ENCODE measurements around the gene RAB11FIP4. TPM values are rescaled to one million over a fixed set of nuclear protein-coding genes. Genes with fewer than 3 reads are reported as not detected.

Gene RAB11FIP4
- total and polyA plus RNA-seq, 2 of the 8 experiments (the other 6 are each of a cell fraction or from before 2014, with no cell fraction given), result 21.7 to 53.2 TPM

- FAIRE-seq (no peak), DNase-seq (ENCODE audit: low read depth in 1 of 2, low spot score in 2 of 2) (no peak)
- Histone ChIP-seq H3K23me2 (ENCODE audit: low read depth, low read length) (no peaks in the 10 kb centered on the region), H4K20me1 (replicated peaks in 1 of 2; ENCODE audit: control insufficient read depth in 1 of 2, insufficient read depth in 2 of 2, low read length in 2 of 2) (no peaks in the 10 kb centered on the region), H3K79me2 (ENCODE audit: control insufficient read depth in 1 of 2, insufficient read depth in 2 of 2, low read length in 2 of 2) (no peaks in the 10 kb centered on the region), H4K5ac (ENCODE audit: insufficient read length, low read depth, low read length) (no peak overlapping the region), H3K4me2 (ENCODE audit: insufficient read depth in 1 of 2, low read depth in 2 of 2, low read length in 2 of 2) (no peak overlapping the region), H3K4me1 (replicated peaks in 1 of 4; ENCODE audit: control insufficient read depth in 3 of 4, insufficient read depth in 4 of 4, low read length in 3 of 4) (peaks cover 9 to 28% (median 15%) of the 10 kb centered on the region in 4 experiments), H3K14ac (ENCODE audit: insufficient read length) (no peak overlapping the region), H3K4me3 (ENCODE audit: extremely low read depth in 1 of 4, insufficient read depth in 2 of 4, low read depth in 3 of 4, low read length in 4 of 4) (no peak overlapping the region), H2BK5ac (ENCODE audit: low read depth, low read length) (no peak overlapping the region), H3K79me1 (ENCODE audit: low read depth, low read length) (no peaks in the 10 kb centered on the region), H2BK20ac (ENCODE audit: low read length) (no peak overlapping the region), H3K56ac (replicated peaks; ENCODE audit: insufficient read length, low read depth, low read length) (no peak overlapping the region), H4K8ac (ENCODE audit: extremely low read depth, insufficient read depth, low read length) (no peak overlapping the region), H3K23ac (ENCODE audit: insufficient read length) (no peak overlapping the region), H2BK120ac (replicated peaks; ENCODE audit: low read depth, low read length) (no peak overlapping the region), H3K18ac (ENCODE audit: extremely low read depth, low read length) (no peak overlapping the region), H3K36me3 (ENCODE audit: control insufficient read depth in 2 of 4, insufficient read depth in 4 of 4, low read length in 3 of 4) (no peaks in the 10 kb centered on the region), H3K27ac (ENCODE audit: low read depth, low read length) (no peak overlapping the region), H4K91ac (replicated peaks; ENCODE audit: insufficient read length, low read length) (peak overlapping the region; percentile 62), H3K27me3 (replicated peaks in 1 of 4; ENCODE audit: control insufficient read depth in 3 of 4, extremely low read depth in 1 of 4, insufficient read depth in 3 of 4, low read length in 3 of 4) (no peaks in the 10 kb centered on the region), H3K4ac (replicated peaks; ENCODE audit: insufficient read length, low read depth, low read length) (peak overlapping the region; percentile 44), H2BK12ac (ENCODE audit: low read depth, low read length) (no peak overlapping the region), H3K9ac (replicated peaks in 1 of 4; ENCODE audit: extremely low read depth in 1 of 4, low read depth in 3 of 4, low read length in 3 of 4) (no peak overlapping the region), H3K9me3 (ENCODE audit: insufficient read depth in 2 of 2, low read depth in 1 of 2, low read length in 1 of 2) (no peaks in the 10 kb centered on the region), H2BK15ac (ENCODE audit: low read length) (no peak overlapping the region), H2AK5ac (ENCODE audit: low read depth, low read length) (no peak overlapping the region), H2AFZ (ENCODE audit: low read length) (no peak overlapping the region)
- ChIA-PET POLR2A (ENCODE audit: partially characterized antibody) (interaction anchor here (1.0 to 1.4 kb wide), 2 partner anchors 8 to 26 kb away, joined by 3 to 4 read pairs; no protein-coding TSS in a partner anchor), CTCF (ENCODE audit: partially characterized antibody) (interaction anchor here (0.6 to 3.4 kb wide), 8 partner anchors 9 to 59 kb away, joined by 3 to 19 read pairs (median 4); no protein-coding TSS in a partner anchor)
- WGBS, 2 experiments (ENCODE audit: extremely low coverage in 1 of 2, insufficient coverage in 1 of 2, insufficient read length in 1 of 2, insufficient replicate concordance in 2 of 2, low coverage in 1 of 2, low lambda C conversion rate in 2 of 2, missing lambda C conversion rate in 1 of 2), result 94% methylated on average over 11 of the region's 12 CpGs; no CpG with 5 or more reads in 1 of the 2 experiments
- TF ChIP-seq RFX5 (IDR thresholded peaks at IDR 0.05; ENCODE audit: borderline replicate concordance, low read depth, low read length) (no peak), KDM1A (IDR thresholded peaks at IDR 0.05; ENCODE audit: borderline replicate concordance, low read length) (no peak), SRF (IDR thresholded peaks at IDR 0.05; ENCODE audit: low read depth, low read length) (no peak), TBP (IDR thresholded peaks at IDR 0.05; ENCODE audit: low read depth, low read length) (no peak), ASH2L (IDR thresholded peaks at IDR 0.05; ENCODE audit: low read length) (no peak), CBX5 (IDR thresholded peaks at IDR 0.05; ENCODE audit: low read depth, low read length) (no peak), CHD2 (IDR thresholded peaks at IDR 0.05; ENCODE audit: low read length) (no peak), NANOG (IDR thresholded peaks at IDR 0.05; ENCODE audit: insufficient read depth, low read depth, low read length, poor library complexity, severe bottlenecking) (no peak), RAD21 (IDR thresholded peaks at IDR 0.05 in 1 of 2, conservative IDR thresholded peaks at IDR 0.05 in 1 of 2; ENCODE audit: low read depth in 2 of 2, low read length in 2 of 2) (no peak), BCL11A (IDR thresholded peaks at IDR 0.05; ENCODE audit: low read depth in 2 of 2, low read length in 2 of 2) (no peak), TCF12 (IDR thresholded peaks at IDR 0.05; ENCODE audit: low read depth, low read length) (no peak), MAFK (IDR thresholded peaks at IDR 0.05; ENCODE audit: low read depth, low read length) (no peak)
Observed at GRCh38 chr17:31466096-31466760, 74.8 kb downstream of the RAB11FIP4 start.
